Fibroblast of lung (primary cell): Measurements from ENCODE around the gene NUP107.

Experiments
- EZH2 ChIP-seq: IDR thresholded peaks from 2 replicates; pipeline ENCODE4 v1.5.1; 2012; ENCODE audit warnings: low read length, control low read depth, mild to moderate bottlenecking; ENCODE audit errors: missing control alignments
- TF ChIP-seq, protein P1 (sequence below), 2 donors: IDR thresholded peaks in 1 of 2; conservative IDR thresholded peaks in 1 of 2; 1 replicate in 1 of 2; 2 replicates in 1 of 2; pipeline ENCODE4 v1.5.1; 2011 to 2012; ENCODE audit warnings: low read length in 2 of 2, control low read depth in 1 of 2, inconsistent platforms in 1 of 2, low read depth in 1 of 2, mild to moderate bottlenecking in 1 of 2

DNA sequence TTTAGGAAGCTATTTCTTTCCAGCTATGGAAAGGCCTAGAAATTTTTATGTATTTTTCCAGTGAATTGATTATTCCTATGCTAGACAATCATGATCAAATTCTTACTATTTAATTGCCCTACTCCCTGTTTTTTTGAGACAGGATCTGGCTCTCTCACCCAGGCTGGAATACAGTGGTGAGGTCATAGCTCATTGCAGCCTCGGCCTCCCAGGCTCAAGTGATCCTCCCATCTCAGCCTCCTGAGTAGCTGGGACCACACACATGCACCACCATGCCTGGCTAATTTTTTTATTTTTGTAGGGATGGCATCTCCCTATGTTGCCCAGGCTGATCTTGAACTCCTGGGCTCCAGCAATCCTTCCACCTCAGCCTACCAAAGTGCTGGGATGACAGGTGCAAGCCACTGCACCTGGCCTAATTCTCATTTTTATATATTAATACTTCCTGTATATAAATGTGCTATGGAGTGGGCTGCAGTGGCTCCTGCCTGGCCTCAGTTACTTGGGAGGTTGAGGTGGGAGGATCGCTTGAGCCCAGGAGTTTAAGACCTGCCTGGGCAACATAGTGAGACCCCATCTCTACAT is 105.2 kb downstream of the NUP107 start:
- TF ChIP-seq EZH2: no peak
- TF ChIP-seq, protein P1, sequence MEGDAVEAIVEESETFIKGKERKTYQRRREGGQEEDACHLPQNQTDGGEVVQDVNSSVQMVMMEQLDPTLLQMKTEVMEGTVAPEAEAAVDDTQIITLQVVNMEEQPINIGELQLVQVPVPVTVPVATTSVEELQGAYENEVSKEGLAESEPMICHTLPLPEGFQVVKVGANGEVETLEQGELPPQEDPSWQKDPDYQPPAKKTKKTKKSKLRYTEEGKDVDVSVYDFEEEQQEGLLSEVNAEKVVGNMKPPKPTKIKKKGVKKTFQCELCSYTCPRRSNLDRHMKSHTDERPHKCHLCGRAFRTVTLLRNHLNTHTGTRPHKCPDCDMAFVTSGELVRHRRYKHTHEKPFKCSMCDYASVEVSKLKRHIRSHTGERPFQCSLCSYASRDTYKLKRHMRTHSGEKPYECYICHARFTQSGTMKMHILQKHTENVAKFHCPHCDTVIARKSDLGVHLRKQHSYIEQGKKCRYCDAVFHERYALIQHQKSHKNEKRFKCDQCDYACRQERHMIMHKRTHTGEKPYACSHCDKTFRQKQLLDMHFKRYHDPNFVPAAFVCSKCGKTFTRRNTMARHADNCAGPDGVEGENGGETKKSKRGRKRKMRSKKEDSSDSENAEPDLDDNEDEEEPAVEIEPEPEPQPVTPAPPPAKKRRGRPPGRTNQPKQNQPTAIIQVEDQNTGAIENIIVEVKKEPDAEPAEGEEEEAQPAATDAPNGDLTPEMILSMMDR (conservative IDR thresholded peaks at IDR 0.05 in 1 of 2, IDR thresholded peaks at IDR 0.05 in 1 of 2; ENCODE audit: low read depth in 1 of 2, low read length in 2 of 2): no peak
